SH-SY5Y (cell line): ENCODE data around the gene ABI3.

ENCODE experiments used
- GATA2 ChIP-seq: IDR thresholded peaks from 2 replicates; pipeline ENCODE4 v1.6.1; 2011; ENCODE audit warnings: mild to moderate bottlenecking, low read depth, low read length
- GATA3 ChIP-seq: IDR thresholded peaks from 2 replicates; pipeline ENCODE4 v1.6.1; 2011; ENCODE audit warnings: low read depth, mild to moderate bottlenecking, low read length, moderate library complexity

DNA sequence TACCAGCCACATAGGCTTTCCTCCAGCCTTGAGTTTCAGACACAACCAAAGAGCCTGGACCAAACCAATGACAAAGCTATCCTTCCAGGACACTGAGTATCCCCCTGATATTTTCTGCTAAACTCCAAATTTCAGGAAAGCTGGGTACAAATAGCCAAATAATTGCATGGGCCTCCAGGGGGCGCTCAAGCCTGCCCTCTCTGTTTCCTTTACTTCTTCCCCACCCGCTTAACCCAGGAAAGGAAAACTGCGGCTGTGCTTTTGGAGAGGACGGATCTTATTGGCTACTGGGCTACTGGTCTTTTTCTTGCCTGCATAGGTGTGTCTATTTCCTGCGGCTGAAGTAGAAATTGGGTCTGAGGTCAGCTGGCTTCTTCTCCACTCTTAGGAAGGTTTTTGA lies 30.2 kb upstream of the ABI3 start:
- no peak for TF ChIP-seq GATA2
- no peak for TF ChIP-seq GATA3
